GM12878 (cell line): Measurements from ENCODE around the gene NUMB.
A peak's percentile ranks its signal among the peaks of the same experiment; 100 is the strongest.

Experiments used
- CEBPB ChIP-seq, 2 experiments: fragments of 150-350 bp in 1 of 2; IDR thresholded peaks; 2 replicates each; pipeline ENCODE4 v1.6.1; 2012 to 2014; ENCODE audit warnings: low read depth in 2 of 2, low read length in 2 of 2, borderline replicate concordance in 1 of 2, inconsistent platforms in 1 of 2
- CHD2 ChIP-seq: IDR thresholded peaks from 2 replicates; pipeline ENCODE4 v1.6.1; 2011; ENCODE audit warnings: low read depth, low read length, improper control_type of control experiment, borderline replicate concordance
- EP300 ChIP-seq, 2 experiments: fragments of 150-350 bp in 1 of 2; IDR thresholded peaks; 2 replicates each; pipeline ENCODE4 v1.6.1; 2011 to 2012; ENCODE audit warnings: low read depth in 2 of 2, low read length in 2 of 2, borderline replicate concordance in 1 of 2, improper control_type of control experiment in 1 of 2, inconsistent platforms in 1 of 2; ENCODE audit not compliant: control insufficient read depth in 1 of 2
- NRF1 ChIP-seq: conservative IDR thresholded peaks from 2 replicates; pipeline ENCODE4 v1.6.1; 2011; ENCODE audit warnings: mild to moderate bottlenecking, low read depth, low read length, improper control_type of control experiment
- POLR2A ChIP-seq: IDR thresholded peaks from 2 replicates; pipeline ENCODE4 v1.6.1; 2011; ENCODE audit warnings: low read depth, mild to moderate bottlenecking, low read length
- POLR2AphosphoS5 ChIP-seq: IDR thresholded peaks from 2 replicates; pipeline ENCODE4 v1.6.1; 2011; ENCODE audit warnings: mild to moderate bottlenecking, low read length, inconsistent platforms
- RELA ChIP-seq: fragments of 450-650 bp; IDR thresholded peaks from 2 replicates; pipeline ENCODE4 v1.8.0; 2014; ENCODE audit warnings: borderline replicate concordance; ENCODE audit not compliant: partially characterized antibody
- SP1 ChIP-seq: IDR thresholded peaks from one replicate; pipeline ENCODE4 v1.6.1; 2011; ENCODE audit warnings: low read depth, low read length
- TAF1 ChIP-seq: IDR thresholded peaks from 2 replicates; pipeline ENCODE4 v1.6.1; 2011; ENCODE audit warnings: mild to moderate bottlenecking, low read depth, low read length, borderline replicate concordance
- ZNF274 ChIP-seq: IDR thresholded peaks from one replicate; pipeline ENCODE4 v1.8.0; 2011; ENCODE audit not compliant: insufficient read length, insufficient read depth
- TF ChIP-seq, protein P1 (sequence below), 3 experiments: IDR thresholded peaks in 2 of 3; conservative IDR thresholded peaks in 1 of 3; 2 replicates each; pipeline ENCODE4 v1.5.1; 2011; ENCODE audit warnings: low read depth in 3 of 3, low read length in 3 of 3, mild to moderate bottlenecking in 3 of 3, control low read depth in 2 of 3, moderate library complexity in 2 of 3, inconsistent platforms in 1 of 3, mixed read lengths in 1 of 3; ENCODE audit not compliant: control insufficient read depth in 2 of 3, insufficient read depth in 1 of 3; ENCODE audit errors: extremely low read depth in 1 of 3
- TF ChIP-seq, protein P2 (sequence below): fragments of 450-650 bp; IDR thresholded peaks from 2 replicates; pipeline ENCODE4 v1.6.1; 2016; ENCODE audit warnings: mild to moderate bottlenecking

DNA sequence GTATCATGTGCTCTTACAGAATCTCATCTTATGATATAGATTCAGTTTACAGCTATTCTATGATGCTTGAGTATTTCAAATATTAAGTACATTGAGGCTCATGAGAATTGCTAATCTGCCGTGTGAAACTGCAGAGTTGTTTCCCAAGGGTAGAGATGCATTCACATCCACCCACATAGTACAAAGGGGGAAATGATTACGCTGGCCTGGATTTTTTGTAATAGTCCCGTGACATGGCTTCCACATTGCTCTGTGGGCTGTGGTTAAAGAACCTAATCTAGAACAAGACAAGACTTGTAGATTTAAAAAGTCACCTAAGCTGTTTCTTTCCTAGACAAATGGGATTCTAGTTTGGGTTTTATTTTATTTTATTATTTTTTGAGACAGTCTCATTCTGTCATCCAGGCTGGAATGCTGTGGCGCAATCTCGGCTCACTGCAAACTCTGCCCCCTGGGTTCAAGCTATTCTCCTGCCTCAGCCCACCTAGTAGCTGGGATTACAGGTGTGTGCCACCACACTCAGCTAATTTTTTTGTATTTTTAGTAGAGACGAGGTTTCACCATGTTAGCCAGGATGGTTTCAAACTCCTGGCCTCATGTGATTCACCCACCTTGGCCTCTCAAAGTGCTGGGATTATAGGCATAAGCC is 19.4 kb upstream of the NUMB start:
- TF ChIP-seq POLR2AphosphoS5 (no peak), TAF1 (no peak), CHD2 (peak; percentile 27; the same call in 1 of the 2 replicates), SP1 (peak; percentile 57), RELA (no peak), ZNF274 (no peak), NRF1 (no peak), CEBPB (IDR thresholded peaks at IDR 0.05; ENCODE audit: borderline replicate concordance in 1 of 2, low read depth in 2 of 2, low read length in 2 of 2) (no peak), POLR2A (no peak), EP300 (IDR thresholded peaks at IDR 0.05; ENCODE audit: borderline replicate concordance in 1 of 2, control insufficient read depth in 1 of 2, low read depth in 2 of 2, low read length in 2 of 2) (peak; percentile 73 to 89; a peak in 2 of 4 replicates)
- TF ChIP-seq, protein P1, sequence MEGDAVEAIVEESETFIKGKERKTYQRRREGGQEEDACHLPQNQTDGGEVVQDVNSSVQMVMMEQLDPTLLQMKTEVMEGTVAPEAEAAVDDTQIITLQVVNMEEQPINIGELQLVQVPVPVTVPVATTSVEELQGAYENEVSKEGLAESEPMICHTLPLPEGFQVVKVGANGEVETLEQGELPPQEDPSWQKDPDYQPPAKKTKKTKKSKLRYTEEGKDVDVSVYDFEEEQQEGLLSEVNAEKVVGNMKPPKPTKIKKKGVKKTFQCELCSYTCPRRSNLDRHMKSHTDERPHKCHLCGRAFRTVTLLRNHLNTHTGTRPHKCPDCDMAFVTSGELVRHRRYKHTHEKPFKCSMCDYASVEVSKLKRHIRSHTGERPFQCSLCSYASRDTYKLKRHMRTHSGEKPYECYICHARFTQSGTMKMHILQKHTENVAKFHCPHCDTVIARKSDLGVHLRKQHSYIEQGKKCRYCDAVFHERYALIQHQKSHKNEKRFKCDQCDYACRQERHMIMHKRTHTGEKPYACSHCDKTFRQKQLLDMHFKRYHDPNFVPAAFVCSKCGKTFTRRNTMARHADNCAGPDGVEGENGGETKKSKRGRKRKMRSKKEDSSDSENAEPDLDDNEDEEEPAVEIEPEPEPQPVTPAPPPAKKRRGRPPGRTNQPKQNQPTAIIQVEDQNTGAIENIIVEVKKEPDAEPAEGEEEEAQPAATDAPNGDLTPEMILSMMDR (IDR thresholded peaks at IDR 0.05 in 2 of 3, conservative IDR thresholded peaks at IDR 0.05 in 1 of 3; ENCODE audit: control insufficient read depth in 2 of 3, extremely low read depth in 1 of 3, insufficient read depth in 1 of 3, low read depth in 3 of 3, low read length in 3 of 3) = no peak
- TF ChIP-seq, protein P2, sequence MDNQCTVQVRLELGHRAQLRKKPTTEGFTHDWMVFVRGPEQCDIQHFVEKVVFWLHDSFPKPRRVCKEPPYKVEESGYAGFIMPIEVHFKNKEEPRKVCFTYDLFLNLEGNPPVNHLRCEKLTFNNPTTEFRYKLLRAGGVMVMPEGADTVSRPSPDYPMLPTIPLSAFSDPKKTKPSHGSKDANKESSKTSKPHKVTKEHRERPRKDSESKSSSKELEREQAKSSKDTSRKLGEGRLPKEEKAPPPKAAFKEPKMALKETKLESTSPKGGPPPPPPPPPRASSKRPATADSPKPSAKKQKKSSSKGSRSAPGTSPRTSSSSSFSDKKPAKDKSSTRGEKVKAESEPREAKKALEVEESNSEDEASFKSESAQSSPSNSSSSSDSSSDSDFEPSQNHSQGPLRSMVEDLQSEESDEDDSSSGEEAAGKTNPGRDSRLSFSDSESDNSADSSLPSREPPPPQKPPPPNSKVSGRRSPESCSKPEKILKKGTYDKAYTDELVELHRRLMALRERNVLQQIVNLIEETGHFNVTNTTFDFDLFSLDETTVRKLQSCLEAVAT = peak; percentile 92
